HEK293 (cell line): Measurements from ENCODE around the gene SRPK3.

Source experiments
- CTCF ChIA-PET: fragments of 350-600 bp; formaldehyde crosslinking; extraction: SDS; loops from one replicate; lab custom pipeline; 2021; ENCODE audit warnings: antibody characterized with exemption; lab: Yijun Ruan, JAX
- POLR2A ChIA-PET: fragments of 300-600 bp; formaldehyde crosslinking; extraction: SDS; loops from one replicate; lab custom pipeline; 2020; ENCODE audit warnings: antibody characterized with exemption, inconsistent platforms; lab: Yijun Ruan, JAX
- H3K27ac ChIP-seq: fragments of 200-500 bp; sonication (Bioruptor generic); 2 replicates; pipeline ENCODE4 v1.5.1; 2014; ENCODE audit warnings: low read depth, low read length, control low read depth, inconsistent platforms; ENCODE audit errors: extremely low read depth
- H3K36me3 ChIP-seq, 2 experiments: fragments of 200-500 bp in 1 of 2; sonication (Bioruptor generic) in 1 of 2; 1 replicate in 1 of 2; 2 replicates in 1 of 2; pipeline ENCODE4 v1.5.1; 2014 to 2017; ENCODE audit warnings: inconsistent platforms in 2 of 2, low read length in 2 of 2; ENCODE audit not compliant: control insufficient read depth in 2 of 2, insufficient read depth in 1 of 2
- H3K4me1 ChIP-seq: fragments of 200-500 bp; sonication (Bioruptor generic); 2 replicates; pipeline ENCODE4 v1.5.1; 2014; ENCODE audit warnings: mild to moderate bottlenecking, low read length, inconsistent platforms; ENCODE audit not compliant: control insufficient read depth, insufficient read depth
- H3K4me3 ChIP-seq: 2 replicates; pipeline ENCODE4 v1.5.1; 2011; ENCODE audit warnings: low read depth, mild to moderate bottlenecking, control low read depth, low read length, moderate library complexity
- H3K9me3 ChIP-seq: fragments of 200-500 bp; sonication (Bioruptor generic); 2 replicates; pipeline ENCODE4 v1.5.1; 2014; ENCODE audit warnings: low read depth, low read length, inconsistent platforms; ENCODE audit not compliant: control insufficient read depth, insufficient read depth
- BCL11B ChIP-seq: fragments of 450-650 bp; formaldehyde crosslinking; IDR thresholded peaks from 2 replicates; pipeline ENCODE4 v1.5.1; 2016; ENCODE audit warnings: low read depth, missing biosample characterization, missing genetic modification characterization
- GLI4 ChIP-seq: fragments of 450-650 bp; formaldehyde crosslinking; IDR thresholded peaks from 2 replicates; pipeline ENCODE4 v1.5.1; 2016; ENCODE audit warnings: missing biosample characterization, missing genetic modification characterization
- GLIS2 ChIP-seq: fragments of 450-650 bp; formaldehyde crosslinking; IDR thresholded peaks from 2 replicates; pipeline ENCODE4 v1.5.1; 2016; ENCODE audit warnings: missing biosample characterization, missing genetic modification characterization
- HOXD13 ChIP-seq: sonication (generic); formaldehyde crosslinking; IDR thresholded peaks from 2 replicates; pipeline ENCODE4 v1.8.0; 2022; ENCODE audit warnings: missing genetic modification reagents, borderline replicate concordance
- KLF7 ChIP-seq: fragments of 450-650 bp; formaldehyde crosslinking; IDR thresholded peaks from 2 replicates; pipeline ENCODE4 v1.5.1; 2016; ENCODE audit warnings: missing biosample characterization, missing genetic modification characterization, borderline replicate concordance
- KLF9 ChIP-seq: fragments of 450-650 bp; formaldehyde crosslinking; IDR thresholded peaks from 2 replicates; pipeline ENCODE4 v1.5.1; 2016; ENCODE audit warnings: missing biosample characterization, missing genetic modification characterization, low read depth
- OSR2 ChIP-seq: fragments of 450-650 bp; formaldehyde crosslinking; IDR thresholded peaks from 2 replicates; pipeline ENCODE4 v1.5.1; 2016; ENCODE audit warnings: missing biosample characterization, missing genetic modification characterization
- OVOL3 ChIP-seq: fragments of 450-650 bp; formaldehyde crosslinking; IDR thresholded peaks from 2 replicates; pipeline ENCODE4 v1.5.1; 2016; ENCODE audit warnings: missing biosample characterization, missing genetic modification characterization
- YY2 ChIP-seq: fragments of 450-650 bp; formaldehyde crosslinking; IDR thresholded peaks from 2 replicates; pipeline ENCODE4 v1.5.1; 2016; ENCODE audit warnings: missing biosample characterization, missing genetic modification characterization
- ZBTB11 ChIP-seq: fragments of 450-650 bp; formaldehyde crosslinking; conservative IDR thresholded peaks from 2 replicates; pipeline ENCODE4 v1.5.1; 2016; ENCODE audit warnings: low read depth, missing biosample characterization, missing genetic modification characterization
- ZBTB48 ChIP-seq: fragments of 450-650 bp; formaldehyde crosslinking; IDR thresholded peaks from 2 replicates; pipeline ENCODE4 v1.5.1; 2016; ENCODE audit warnings: missing biosample characterization, missing genetic modification characterization
- ZBTB7A ChIP-seq: fragments of 450-650 bp; formaldehyde crosslinking; IDR thresholded peaks from 2 replicates; pipeline ENCODE4 v1.5.1; 2016; ENCODE audit warnings: low read depth, missing biosample characterization, missing genetic modification characterization
- ZFP37 ChIP-seq: fragments of 450-650 bp; formaldehyde crosslinking; IDR thresholded peaks from 2 replicates; pipeline ENCODE4 v1.5.1; 2016; ENCODE audit warnings: missing biosample characterization, missing genetic modification characterization
- ZNF148 ChIP-seq: fragments of 450-650 bp; formaldehyde crosslinking; IDR thresholded peaks from 2 replicates; pipeline ENCODE4 v1.5.0; 2017; ENCODE audit warnings: missing biosample characterization, missing genetic modification characterization, borderline replicate concordance
- ZNF169 ChIP-seq: fragments of 450-650 bp; formaldehyde crosslinking; IDR thresholded peaks from 2 replicates; pipeline ENCODE4 v1.5.1; 2016; ENCODE audit warnings: missing biosample characterization, missing genetic modification characterization
- ZNF175 ChIP-seq: fragments of 450-650 bp; formaldehyde crosslinking; IDR thresholded peaks from 2 replicates; pipeline ENCODE4 v1.5.1; 2016; ENCODE audit warnings: missing biosample characterization, missing genetic modification characterization
- ZNF2 ChIP-seq: fragments of 450-650 bp; formaldehyde crosslinking; IDR thresholded peaks from 2 replicates; pipeline ENCODE4 v1.5.1; 2016; ENCODE audit warnings: missing biosample characterization, missing genetic modification characterization
- ZNF280C ChIP-seq: fragments of 450-650 bp; formaldehyde crosslinking; IDR thresholded peaks from 2 replicates; pipeline ENCODE4 v1.5.1; 2016; ENCODE audit warnings: missing biosample characterization, missing genetic modification characterization
- ZNF341 ChIP-seq: fragments of 450-650 bp; formaldehyde crosslinking; IDR thresholded peaks from 2 replicates; pipeline ENCODE4; 2016; ENCODE audit warnings: low read depth, missing biosample characterization, missing genetic modification characterization
- ZNF404 ChIP-seq: fragments of 450-650 bp; formaldehyde crosslinking; IDR thresholded peaks from 2 replicates; pipeline ENCODE4 v1.5.1; 2017; ENCODE audit warnings: missing biosample characterization, missing genetic modification characterization
- ZNF416 ChIP-seq: fragments of 450-650 bp; formaldehyde crosslinking; IDR thresholded peaks from 2 replicates; pipeline ENCODE4 v1.5.1; 2016; ENCODE audit warnings: missing biosample characterization, missing genetic modification characterization
- ZNF473 ChIP-seq: fragments of 450-650 bp; formaldehyde crosslinking; IDR thresholded peaks from 2 replicates; pipeline ENCODE4 v1.5.1; 2017; ENCODE audit warnings: missing biosample characterization, missing genetic modification characterization
- ZNF514 ChIP-seq: fragments of 450-650 bp; formaldehyde crosslinking; IDR thresholded peaks from 2 replicates; pipeline ENCODE4 v1.5.1; 2016; ENCODE audit warnings: missing biosample characterization, missing genetic modification characterization
- ZNF530 ChIP-seq: fragments of 450-650 bp; formaldehyde crosslinking; IDR thresholded peaks from 2 replicates; pipeline ENCODE4 v1.5.1; 2016; ENCODE audit warnings: low read depth, missing biosample characterization, missing genetic modification characterization
- ZNF639 ChIP-seq: fragments of 450-650 bp; formaldehyde crosslinking; IDR thresholded peaks from 2 replicates; pipeline ENCODE4 v1.5.1; 2016; ENCODE audit warnings: missing biosample characterization, missing genetic modification characterization
- ZNF654 ChIP-seq: fragments of 450-650 bp; formaldehyde crosslinking; IDR thresholded peaks from 2 replicates; pipeline ENCODE4 v1.5.1; 2016; ENCODE audit warnings: low read depth, missing biosample characterization, missing genetic modification characterization
- ZNF664 ChIP-seq: fragments of 450-650 bp; formaldehyde crosslinking; IDR thresholded peaks from 2 replicates; pipeline ENCODE4 v1.5.1; 2016; ENCODE audit warnings: missing biosample characterization, missing genetic modification characterization
- ZNF830 ChIP-seq: fragments of 450-650 bp; IDR thresholded peaks from 2 replicates; pipeline ENCODE4 v1.5.0; 2018; ENCODE audit warnings: missing biosample characterization, missing genetic modification characterization, low read depth, mild to moderate bottlenecking, moderate library complexity
- ZSCAN16 ChIP-seq: fragments of 450-650 bp; formaldehyde crosslinking; IDR thresholded peaks from 2 replicates; pipeline ENCODE4 v1.5.1; 2016; ENCODE audit warnings: missing biosample characterization, missing genetic modification characterization

The SRPK3 gene

GRCh38 chrX:153794897-153795816 is 14.3 kb downstream of the SRPK3 start:
- H3K9me3 ChIP-seq, result no peaks in the 10 kb centered on the region
- H3K4me1 ChIP-seq, result no peaks in the 10 kb centered on the region
- peak overlapping the region; percentile 89 for H3K27ac ChIP-seq
- CTCF ChIA-PET, result interaction anchor here (1.1 kb wide), 1 partner anchor 31 kb away, joined by 3 read pairs; the partner anchor contains the start of gene PLXNB3
- H3K4me3 ChIP-seq, result peak overlapping the region; percentile 80
- POLR2A ChIA-PET, result interaction anchor here (0.6 to 1.9 kb wide), 12 partner anchors 8 to 140 kb away, joined by 3 to 16 read pairs (median 4); partner anchors contain the start of genes NAA10 and SRPK3
- H3K36me3 ChIP-seq, result peaks cover 5 to 53% of the 10 kb centered on the region in 2 experiments; a peak in 2 of 3 replicates
- TF ChIP-seq HOXD13 (CRISPR knock-in tag) (no peak), ZSCAN16 (no peak), ZBTB7A (tag by site-specific recombination) (no peak), ZNF169 (tag by site-specific recombination) (no peak), BCL11B (tag by site-specific recombination) (no peak), ZNF416 (tag by site-specific recombination) (no peak), ZNF473 (tag by site-specific recombination) (no peak), ZNF341 (tag by site-specific recombination) (no peak), ZFP37 (tag by site-specific recombination) (0 out of 2 replicates have a peak, but pooled peaks have one; percentile 7), ZNF530 (tag by site-specific recombination) (no peak), GLIS2 (tag by site-specific recombination) (0 out of 2 replicates have a peak, but pooled peaks have one; percentile 48), ZNF639 (tag by site-specific recombination) (no peak), ZNF404 (tag by site-specific recombination) (no peak), ZNF654 (no peak), ZNF2 (0 out of 2 replicates have a peak, but pooled peaks have one; percentile 19), ZNF280C (tag by site-specific recombination) (no peak), KLF9 (tag by site-specific recombination) (no peak), ZBTB11 (no peak), ZBTB48 (tag by site-specific recombination) (0 out of 2 replicates have a peak, but pooled peaks have one; percentile 17), GLI4 (peak; percentile 75; the same call in 1 of the 2 replicates), KLF7 (tag by site-specific recombination) (no peak), YY2 (no peak), ZNF175 (tag by site-specific recombination) (no peak), OSR2 (tag by site-specific recombination) (no peak), ZNF514 (tag by site-specific recombination) (no peak), ZNF830 (tag by site-specific recombination) (no peak), ZNF664 (tag by site-specific recombination) (no peak), ZNF148 (tag by site-specific recombination) (no peak), OVOL3 (tag by site-specific recombination) (no peak)
